HepG2 (cell line): ENCODE results near the gene GNAT2. TPM values are rescaled to one million over a fixed set of nuclear protein-coding genes. Genes with fewer than 3 reads are reported as not detected.

Experiments used
- ARNTL ChIP-seq: sonication (generic); formaldehyde crosslinking; IDR thresholded peaks from 2 replicates; pipeline ENCODE4 v1.4.0; 2020; ENCODE audit warnings: mild to moderate bottlenecking, missing genetic modification reagents
- GTF3A ChIP-seq: sonication (generic); formaldehyde crosslinking; conservative IDR thresholded peaks from 2 replicates; pipeline ENCODE4 v1.4.0; 2020; ENCODE audit warnings: mild to moderate bottlenecking, missing genetic modification reagents
- ISL2 ChIP-seq: sonication (generic); formaldehyde crosslinking; IDR thresholded peaks from 2 replicates; pipeline ENCODE4 v1.5.0; 2020; ENCODE audit warnings: missing genetic modification reagents
- MED13 ChIP-seq: sonication (generic); formaldehyde crosslinking; IDR thresholded peaks from 2 replicates; pipeline ENCODE4 v1.5.0; 2020; ENCODE audit warnings: missing genetic modification reagents
- SP2 ChIP-seq: sonication (generic); formaldehyde crosslinking; IDR thresholded peaks from 2 replicates; pipeline ENCODE4 v1.5.1; 2020; ENCODE audit warnings: mild to moderate bottlenecking, missing genetic modification reagents
- TBX2 ChIP-seq: sonication (generic); formaldehyde crosslinking; IDR thresholded peaks from 2 replicates; pipeline ENCODE4 v1.5.0; 2020; ENCODE audit warnings: missing genetic modification reagents, mild to moderate bottlenecking, borderline replicate concordance
- TFDP2 ChIP-seq: sonication (generic); formaldehyde crosslinking; IDR thresholded peaks from 2 replicates; pipeline ENCODE4 v1.4.0; 2020; ENCODE audit warnings: missing genetic modification reagents
- TMF1 ChIP-seq: sonication (generic); formaldehyde crosslinking; IDR thresholded peaks from 2 replicates; pipeline ENCODE4 v1.8.1; 2022; ENCODE audit warnings: low read depth, missing genetic modification reagents
- ZFP91 ChIP-seq: sonication (generic); formaldehyde crosslinking; IDR thresholded peaks from 2 replicates; pipeline ENCODE4 v1.9.0; 2022; ENCODE audit warnings: missing genetic modification reagents, mild to moderate bottlenecking, borderline replicate concordance
- ZMYM4 ChIP-seq: sonication (generic); formaldehyde crosslinking; IDR thresholded peaks from 2 replicates; pipeline ENCODE4 v1.8.1; 2023; ENCODE audit warnings: mild to moderate bottlenecking, missing genetic modification reagents
- ZNF17 ChIP-seq: sonication (generic); formaldehyde crosslinking; IDR thresholded peaks from 2 replicates; pipeline ENCODE4 v1.5.0; 2020; ENCODE audit warnings: mild to moderate bottlenecking, missing genetic modification reagents
- ZNF30 ChIP-seq: sonication (generic); formaldehyde crosslinking; IDR thresholded peaks from 2 replicates; pipeline ENCODE4 v1.5.0; 2020; ENCODE audit warnings: mild to moderate bottlenecking, missing genetic modification reagents
- ZNF550 ChIP-seq: sonication (generic); formaldehyde crosslinking; IDR thresholded peaks from 2 replicates; pipeline ENCODE4 v1.4.0; 2020; ENCODE audit warnings: mild to moderate bottlenecking, missing genetic modification reagents, borderline replicate concordance
- ZNF607 ChIP-seq: sonication (generic); formaldehyde crosslinking; IDR thresholded peaks from 2 replicates; pipeline ENCODE4 v1.5.1; 2020; ENCODE audit warnings: missing genetic modification reagents, mild to moderate bottlenecking, borderline replicate concordance
- ZNF629 ChIP-seq: sonication (generic); formaldehyde crosslinking; conservative IDR thresholded peaks from 2 replicates; pipeline ENCODE4 v1.5.0; 2020; ENCODE audit warnings: missing genetic modification reagents
- ZXDC ChIP-seq: sonication (generic); formaldehyde crosslinking; IDR thresholded peaks from 2 replicates; pipeline ENCODE4 v1.5.0; 2020; ENCODE audit warnings: mild to moderate bottlenecking, missing genetic modification reagents
- polyA plus RNA-seq, 8 experiments: library from polyadenylated mRNA; depleted of rRNA in 3 of 8; stranded (reverse) in 7 of 8; unstranded in 1 of 8; fragments of >200 nt; fragmentation: Illumina TruSeq in 4 of 8; extraction: Trizol in 4 of 8; gene quantifications; 2 replicates each; pipeline versions ENCODE4 v1.2.1 to v1.2.3, GENCODE V29; 2011 to 2016; ENCODE audit warnings: low read depth in 4 of 8, missing spikeins in 1 of 8, mixed read lengths in 1 of 8; ENCODE audit not compliant: insufficient read depth in 1 of 8
- total RNA-seq, 5 experiments: library from RNA; depleted of rRNA; stranded (reverse); fragments of >200 nt; fragmentation: Illumina TruSeq; extraction: Trizol; gene quantifications; 2 replicates each; pipeline ENCODE4 v1.2.3, GENCODE V29; 2016; ENCODE audit warnings: low read depth in 1 of 5
- TF ChIP-seq, protein P1 (sequence below): IDR thresholded peaks from 2 replicates; pipeline ENCODE4 v1.6.1; 2018; ENCODE audit warnings: missing genetic modification reagents, mild to moderate bottlenecking, missing compliant biosample characterization
- TF ChIP-seq, protein P2 (sequence below): sonication (generic); formaldehyde crosslinking; IDR thresholded peaks from 2 replicates; pipeline ENCODE4 v1.8.0; 2022; ENCODE audit warnings: mild to moderate bottlenecking, missing genetic modification reagents; ENCODE audit not compliant: insufficient replicate concordance

The GNAT2 gene
- total and polyA plus RNA-seq, 2 of the 13 experiments (the other 11 are each of a cell fraction or from before 2014, with no cell fraction given), result 0.08 to 0.20 TPM

GRCh38 chr1:109619576-109620400, at the start of gene GNAT2, which contains the start of gene AMPD2 (continued):
- peak; percentile 83 for TF ChIP-seq ARNTL (CRISPR knock-in tag)
- TF ChIP-seq ZNF607 (CRISPR knock-in tag), result peak; percentile 94
- TF ChIP-seq, protein P1, sequence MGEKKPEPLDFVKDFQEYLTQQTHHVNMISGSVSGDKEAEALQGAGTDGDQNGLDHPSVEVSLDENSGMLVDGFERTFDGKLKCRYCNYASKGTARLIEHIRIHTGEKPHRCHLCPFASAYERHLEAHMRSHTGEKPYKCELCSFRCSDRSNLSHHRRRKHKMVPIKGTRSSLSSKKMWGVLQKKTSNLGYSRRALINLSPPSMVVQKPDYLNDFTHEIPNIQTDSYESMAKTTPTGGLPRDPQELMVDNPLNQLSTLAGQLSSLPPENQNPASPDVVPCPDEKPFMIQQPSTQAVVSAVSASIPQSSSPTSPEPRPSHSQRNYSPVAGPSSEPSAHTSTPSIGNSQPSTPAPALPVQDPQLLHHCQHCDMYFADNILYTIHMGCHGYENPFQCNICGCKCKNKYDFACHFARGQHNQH (CRISPR knock-in tag), result peak; percentile 46; the same call in 1 of the 2 replicates
- peak; percentile 91 for TF ChIP-seq ZXDC (CRISPR knock-in tag)
- TF ChIP-seq ZNF629, result peak; percentile 68
- no peak for TF ChIP-seq GTF3A (CRISPR knock-in tag)
- peak; percentile 62; the same call in 1 of the 2 replicates for TF ChIP-seq MED13 (CRISPR knock-in tag)
- TF ChIP-seq ZNF17 (CRISPR knock-in tag), result no peak
- TF ChIP-seq ISL2 (CRISPR knock-in tag), result no peak
- TF ChIP-seq TMF1 (CRISPR knock-in tag), result 0 out of 2 replicates have a peak, but pooled peaks have one; percentile 24
- 0 out of 2 replicates have a peak, but pooled peaks have one; percentile 44 for TF ChIP-seq ZMYM4 (CRISPR knock-in tag)
- TF ChIP-seq TBX2 (CRISPR knock-in tag), result peak; percentile 67
- TF ChIP-seq SP2 (CRISPR knock-in tag), result no peak
- TF ChIP-seq, protein P2, sequence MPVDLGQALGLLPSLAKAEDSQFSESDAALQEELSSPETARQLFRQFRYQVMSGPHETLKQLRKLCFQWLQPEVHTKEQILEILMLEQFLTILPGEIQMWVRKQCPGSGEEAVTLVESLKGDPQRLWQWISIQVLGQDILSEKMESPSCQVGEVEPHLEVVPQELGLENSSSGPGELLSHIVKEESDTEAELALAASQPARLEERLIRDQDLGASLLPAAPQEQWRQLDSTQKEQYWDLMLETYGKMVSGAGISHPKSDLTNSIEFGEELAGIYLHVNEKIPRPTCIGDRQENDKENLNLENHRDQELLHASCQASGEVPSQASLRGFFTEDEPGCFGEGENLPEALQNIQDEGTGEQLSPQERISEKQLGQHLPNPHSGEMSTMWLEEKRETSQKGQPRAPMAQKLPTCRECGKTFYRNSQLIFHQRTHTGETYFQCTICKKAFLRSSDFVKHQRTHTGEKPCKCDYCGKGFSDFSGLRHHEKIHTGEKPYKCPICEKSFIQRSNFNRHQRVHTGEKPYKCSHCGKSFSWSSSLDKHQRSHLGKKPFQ (CRISPR knock-in tag), result no peak
- TF ChIP-seq TFDP2 (CRISPR knock-in tag), result peak; percentile 58
- 0 out of 2 replicates have a peak, but pooled peaks have one; percentile 50 for TF ChIP-seq ZNF30 (CRISPR knock-in tag)
- TF ChIP-seq ZFP91, result peak; percentile 61
- no peak for TF ChIP-seq ZNF550
